ENCODE data around the gene PREX1. TPM values are rescaled to one million over a fixed set of nuclear protein-coding genes. Genes with fewer than 3 reads are reported as not detected.
A peak's percentile ranks its signal among the peaks of the same experiment; 100 is the strongest.

Gene PREX1
- total and polyA plus RNA-seq, 2 donors (not counting 1 experiment from before 2014, with no cell fraction given): 1.0 to 3.1 TPM

DNA sequence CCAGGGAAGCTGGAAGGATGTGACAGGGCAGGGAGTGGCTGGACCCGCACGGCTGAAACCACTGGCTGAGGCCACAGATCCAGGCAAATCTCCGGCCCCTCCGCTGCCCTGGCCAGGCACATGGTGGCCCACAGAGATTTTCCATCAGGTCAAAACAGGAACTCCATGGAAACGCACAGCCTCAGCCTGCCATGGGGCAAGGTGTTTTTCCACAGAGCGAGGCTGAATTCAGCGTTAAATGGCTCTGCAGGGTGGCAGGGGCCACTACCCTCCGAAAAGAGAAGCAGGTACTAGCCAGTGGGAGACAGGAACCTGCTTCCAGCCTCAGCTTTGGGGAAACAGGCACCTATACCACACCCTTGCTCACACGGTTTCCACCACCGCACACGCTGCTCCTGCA is 53.1 kb downstream of the PREX1 start:
- H3K9ac ChIP-seq (ENCODE audit: insufficient read depth, low read length): no peak overlapping the region
- no peak overlapping the region for H3K4me2 ChIP-seq (ENCODE audit: extremely low read depth, insufficient read depth, low read length)
- H3K4me3 ChIP-seq (replicated peaks in 1 of 4; ENCODE audit: control extremely low read depth in 1 of 4, insufficient read depth in 1 of 4, low read depth in 3 of 4, low read length in 4 of 4): no peak overlapping the region
- no peak overlapping the region for H2AFZ ChIP-seq (ENCODE audit: low read length)
- H3K79me2 ChIP-seq (ENCODE audit: control insufficient read depth, insufficient read depth, low read length): no peaks in the 10 kb centered on the region
- no peak overlapping the region for H3K27ac ChIP-seq (ENCODE audit: insufficient read depth, low read length)
- H4K20me1 ChIP-seq (ENCODE audit: control insufficient read depth, extremely low read depth, insufficient read depth, low read length): no peaks in the 10 kb centered on the region
- DNase-seq (ENCODE audit: low read depth in 2 of 2): no peak
- no peaks in the 10 kb centered on the region for H3K9me3 ChIP-seq (ENCODE audit: control insufficient read depth, insufficient read depth, low read depth, low read length)
- no peaks in the 10 kb centered on the region for H3K27me3 ChIP-seq (ENCODE audit: control insufficient read depth, insufficient read depth, low read length)
- no peaks in the 10 kb centered on the region for H3K4me1 ChIP-seq (ENCODE audit: control insufficient read depth, extremely low read depth, insufficient read depth, low read length)
- TF ChIP-seq EZH2 (IDR thresholded peaks at IDR 0.05; ENCODE audit: low read length, missing control alignments): no peak
- TF ChIP-seq, protein P1, sequence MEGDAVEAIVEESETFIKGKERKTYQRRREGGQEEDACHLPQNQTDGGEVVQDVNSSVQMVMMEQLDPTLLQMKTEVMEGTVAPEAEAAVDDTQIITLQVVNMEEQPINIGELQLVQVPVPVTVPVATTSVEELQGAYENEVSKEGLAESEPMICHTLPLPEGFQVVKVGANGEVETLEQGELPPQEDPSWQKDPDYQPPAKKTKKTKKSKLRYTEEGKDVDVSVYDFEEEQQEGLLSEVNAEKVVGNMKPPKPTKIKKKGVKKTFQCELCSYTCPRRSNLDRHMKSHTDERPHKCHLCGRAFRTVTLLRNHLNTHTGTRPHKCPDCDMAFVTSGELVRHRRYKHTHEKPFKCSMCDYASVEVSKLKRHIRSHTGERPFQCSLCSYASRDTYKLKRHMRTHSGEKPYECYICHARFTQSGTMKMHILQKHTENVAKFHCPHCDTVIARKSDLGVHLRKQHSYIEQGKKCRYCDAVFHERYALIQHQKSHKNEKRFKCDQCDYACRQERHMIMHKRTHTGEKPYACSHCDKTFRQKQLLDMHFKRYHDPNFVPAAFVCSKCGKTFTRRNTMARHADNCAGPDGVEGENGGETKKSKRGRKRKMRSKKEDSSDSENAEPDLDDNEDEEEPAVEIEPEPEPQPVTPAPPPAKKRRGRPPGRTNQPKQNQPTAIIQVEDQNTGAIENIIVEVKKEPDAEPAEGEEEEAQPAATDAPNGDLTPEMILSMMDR (conservative IDR thresholded peaks at IDR 0.05 in 1 of 2, IDR thresholded peaks at IDR 0.05 in 1 of 2; ENCODE audit: low read depth in 1 of 2, low read length in 2 of 2): no peak
- H3K36me3 ChIP-seq (ENCODE audit: control insufficient read depth, insufficient read depth, low read length): no peaks in the 10 kb centered on the region

DNA sequence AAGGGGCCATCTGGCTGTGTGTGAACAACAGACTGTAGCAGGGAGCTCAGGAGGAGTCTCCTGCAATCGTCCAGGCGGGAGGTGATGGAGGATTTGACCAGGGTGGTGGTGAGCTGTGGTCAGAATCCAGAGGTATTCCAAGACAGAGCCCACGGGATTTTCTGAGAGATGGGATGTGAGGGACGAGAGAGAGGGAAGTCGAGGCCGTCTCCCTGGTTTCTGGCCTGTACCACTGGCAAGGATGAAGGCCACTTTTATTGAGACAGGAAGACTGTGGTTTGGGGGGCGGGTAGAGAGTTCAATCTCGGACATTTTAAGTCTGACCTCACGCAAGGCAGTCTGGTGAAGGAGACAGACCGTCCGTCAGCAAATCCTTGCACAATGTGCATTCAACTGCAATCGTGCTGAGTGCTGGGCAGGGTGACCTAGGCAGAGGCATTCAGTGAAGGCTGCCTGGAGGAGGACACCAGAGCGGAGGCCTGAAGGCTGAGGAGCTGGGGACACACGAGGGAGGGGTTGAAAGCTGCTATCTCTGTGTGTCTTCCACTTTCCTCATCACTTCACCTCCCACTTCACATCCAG is 53.9 kb downstream of the PREX1 start:
- no peaks in the 10 kb centered on the region for H3K79me2 ChIP-seq (ENCODE audit: control insufficient read depth, insufficient read depth, low read length)
- no peaks in the 10 kb centered on the region for H3K9me3 ChIP-seq (ENCODE audit: control insufficient read depth, insufficient read depth, low read depth, low read length)
- no peak for TF ChIP-seq EZH2 (IDR thresholded peaks at IDR 0.05; ENCODE audit: low read length, missing control alignments)
- TF ChIP-seq, protein P1 (conservative IDR thresholded peaks at IDR 0.05 in 1 of 2, IDR thresholded peaks at IDR 0.05 in 1 of 2; ENCODE audit: low read depth in 1 of 2, low read length in 2 of 2): no peak

DNA sequence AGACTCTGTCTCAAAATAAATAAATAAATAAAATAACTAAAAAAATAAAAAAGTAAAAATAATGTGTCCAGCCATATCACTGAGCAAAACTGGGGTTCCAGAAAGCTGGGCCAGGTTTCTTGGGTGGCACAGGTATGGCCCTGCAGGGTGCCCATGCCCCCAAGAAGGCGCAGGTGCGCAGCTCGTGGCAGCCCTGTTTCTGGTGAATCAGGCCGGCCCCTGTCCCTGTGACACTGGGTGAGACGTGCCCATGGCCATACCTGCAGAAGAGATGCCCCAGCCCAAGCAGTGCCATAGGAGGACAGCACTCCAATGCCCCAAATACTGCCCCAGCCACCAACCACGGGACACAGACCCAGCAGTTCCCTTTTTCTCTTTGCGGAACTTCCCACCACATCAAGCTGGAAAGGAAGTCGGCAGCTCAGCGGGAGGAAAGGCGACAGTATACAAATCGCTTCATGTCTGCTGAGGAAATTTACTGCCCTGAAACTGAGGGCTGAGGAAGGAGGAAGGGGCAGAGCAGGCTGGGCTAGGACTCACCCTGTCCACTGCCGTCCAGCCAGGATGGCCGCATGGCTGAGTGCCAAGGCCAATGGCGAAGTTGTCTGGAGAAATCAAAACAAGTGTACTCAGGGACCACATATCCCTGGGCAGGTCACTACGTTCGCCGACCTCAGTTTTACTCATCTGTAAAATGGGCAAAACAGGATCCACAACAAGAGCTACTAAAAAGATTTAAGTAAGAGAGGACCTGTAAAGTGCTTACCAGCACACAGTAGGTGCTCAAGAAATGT is 55.4 kb downstream of the PREX1 start:
- Histone ChIP-seq H4K20me1 (ENCODE audit: control insufficient read depth, extremely low read depth, insufficient read depth, low read length) (no peaks in the 10 kb centered on the region), H3K4me1 (ENCODE audit: control insufficient read depth, extremely low read depth, insufficient read depth, low read length) (no peaks in the 10 kb centered on the region), H3K79me2 (ENCODE audit: control insufficient read depth, insufficient read depth, low read length) (no peaks in the 10 kb centered on the region), H3K9me3 (ENCODE audit: control insufficient read depth, insufficient read depth, low read depth, low read length) (no peaks in the 10 kb centered on the region), H3K36me3 (ENCODE audit: control insufficient read depth, insufficient read depth, low read length) (no peaks in the 10 kb centered on the region), H3K4me3 (replicated peaks in 1 of 4; ENCODE audit: control extremely low read depth in 1 of 4, insufficient read depth in 1 of 4, low read depth in 3 of 4, low read length in 4 of 4) (no peak overlapping the region), H3K9ac (ENCODE audit: insufficient read depth, low read length) (no peak overlapping the region), H3K27me3 (ENCODE audit: control insufficient read depth, insufficient read depth, low read length) (no peaks in the 10 kb centered on the region), H3K27ac (ENCODE audit: insufficient read depth, low read length) (no peak overlapping the region), H3K4me2 (ENCODE audit: extremely low read depth, insufficient read depth, low read length) (no peak overlapping the region), H2AFZ (ENCODE audit: low read length) (no peak overlapping the region)
- no peak for DNase-seq (ENCODE audit: low read depth in 2 of 2)
- TF ChIP-seq, protein P1 (conservative IDR thresholded peaks at IDR 0.05 in 1 of 2, IDR thresholded peaks at IDR 0.05 in 1 of 2; ENCODE audit: low read depth in 1 of 2, low read length in 2 of 2): no peak
- no peak for TF ChIP-seq EZH2 (IDR thresholded peaks at IDR 0.05; ENCODE audit: low read length, missing control alignments)

More for the DNA sequence above, 53.9 kb downstream of the PREX1 start:
- H4K20me1 ChIP-seq (ENCODE audit: control insufficient read depth, extremely low read depth, insufficient read depth, low read length): no peaks in the 10 kb centered on the region
- H2AFZ ChIP-seq (ENCODE audit: low read length): no peak overlapping the region
- H3K36me3 ChIP-seq (ENCODE audit: control insufficient read depth, insufficient read depth, low read length): no peaks in the 10 kb centered on the region
- H3K27me3 ChIP-seq (ENCODE audit: control insufficient read depth, insufficient read depth, low read length): no peaks in the 10 kb centered on the region
- no peak overlapping the region for H3K4me3 ChIP-seq (replicated peaks in 1 of 4; ENCODE audit: control extremely low read depth in 1 of 4, insufficient read depth in 1 of 4, low read depth in 3 of 4, low read length in 4 of 4)
- peak in 1 of 2 donors; percentile 40 for DNase-seq (ENCODE audit: low read depth in 2 of 2)
- H3K27ac ChIP-seq (ENCODE audit: insufficient read depth, low read length): no peak overlapping the region
- H3K9ac ChIP-seq (ENCODE audit: insufficient read depth, low read length): no peak overlapping the region
- H3K4me1 ChIP-seq (ENCODE audit: control insufficient read depth, extremely low read depth, insufficient read depth, low read length): no peaks in the 10 kb centered on the region
- H3K4me2 ChIP-seq (ENCODE audit: extremely low read depth, insufficient read depth, low read length): no peak overlapping the region

Data from fibroblast of lung (primary cell).